22Rv1 (cell line): ENCODE measurements around the gene EOLA2.

Experiments used
- ZFX ChIP-seq: fragments of 450-650 bp; IDR thresholded peaks from 2 replicates; pipeline ENCODE4 v1.6.1; 2017; ENCODE audit warnings: antibody characterized with exemption, borderline replicate concordance
- TF ChIP-seq, protein P1 (sequence below): fragments of 450-650 bp; IDR thresholded peaks from 2 replicates; pipeline ENCODE4 v1.5.1; 2017; ENCODE audit warnings: mild to moderate bottlenecking

DNA sequence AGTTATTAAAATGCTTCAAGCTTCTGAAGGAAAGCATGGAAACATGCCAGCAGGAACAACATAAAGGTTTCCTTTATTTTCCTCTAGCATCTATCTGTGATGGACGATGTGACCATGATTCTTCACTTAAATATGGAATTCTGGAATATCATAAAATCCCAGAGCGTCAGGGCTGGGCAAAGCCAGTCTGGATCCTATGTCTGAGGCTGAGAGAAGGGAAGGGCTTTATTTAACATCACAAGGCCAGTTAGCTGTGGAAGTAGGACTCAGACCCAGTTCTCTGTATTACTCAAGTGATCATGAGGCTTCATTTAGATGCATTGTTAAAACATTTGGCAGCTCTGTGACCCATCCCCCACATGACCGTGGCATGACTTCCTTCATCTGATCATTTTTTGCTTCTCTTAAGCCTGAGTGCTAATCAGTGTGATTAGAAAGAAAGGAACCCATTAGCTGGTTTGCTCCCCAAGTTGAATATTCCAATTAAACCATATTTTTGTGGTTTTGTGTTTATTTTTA, 40.9 kb upstream of the EOLA2 start:
- TF ChIP-seq, protein P1, sequence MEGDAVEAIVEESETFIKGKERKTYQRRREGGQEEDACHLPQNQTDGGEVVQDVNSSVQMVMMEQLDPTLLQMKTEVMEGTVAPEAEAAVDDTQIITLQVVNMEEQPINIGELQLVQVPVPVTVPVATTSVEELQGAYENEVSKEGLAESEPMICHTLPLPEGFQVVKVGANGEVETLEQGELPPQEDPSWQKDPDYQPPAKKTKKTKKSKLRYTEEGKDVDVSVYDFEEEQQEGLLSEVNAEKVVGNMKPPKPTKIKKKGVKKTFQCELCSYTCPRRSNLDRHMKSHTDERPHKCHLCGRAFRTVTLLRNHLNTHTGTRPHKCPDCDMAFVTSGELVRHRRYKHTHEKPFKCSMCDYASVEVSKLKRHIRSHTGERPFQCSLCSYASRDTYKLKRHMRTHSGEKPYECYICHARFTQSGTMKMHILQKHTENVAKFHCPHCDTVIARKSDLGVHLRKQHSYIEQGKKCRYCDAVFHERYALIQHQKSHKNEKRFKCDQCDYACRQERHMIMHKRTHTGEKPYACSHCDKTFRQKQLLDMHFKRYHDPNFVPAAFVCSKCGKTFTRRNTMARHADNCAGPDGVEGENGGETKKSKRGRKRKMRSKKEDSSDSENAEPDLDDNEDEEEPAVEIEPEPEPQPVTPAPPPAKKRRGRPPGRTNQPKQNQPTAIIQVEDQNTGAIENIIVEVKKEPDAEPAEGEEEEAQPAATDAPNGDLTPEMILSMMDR, result no peak
- no peak for TF ChIP-seq ZFX
